Fibroblast of peridontal ligament (primary cell): ENCODE measurements around the gene PRSS50.

Experiments
- DNase-seq: peaks from one replicate; pipeline ENCODE4 v3.0.0-alpha.2; 2010; ENCODE audit errors: extremely low read depth

PRSS50 gene

DNA sequence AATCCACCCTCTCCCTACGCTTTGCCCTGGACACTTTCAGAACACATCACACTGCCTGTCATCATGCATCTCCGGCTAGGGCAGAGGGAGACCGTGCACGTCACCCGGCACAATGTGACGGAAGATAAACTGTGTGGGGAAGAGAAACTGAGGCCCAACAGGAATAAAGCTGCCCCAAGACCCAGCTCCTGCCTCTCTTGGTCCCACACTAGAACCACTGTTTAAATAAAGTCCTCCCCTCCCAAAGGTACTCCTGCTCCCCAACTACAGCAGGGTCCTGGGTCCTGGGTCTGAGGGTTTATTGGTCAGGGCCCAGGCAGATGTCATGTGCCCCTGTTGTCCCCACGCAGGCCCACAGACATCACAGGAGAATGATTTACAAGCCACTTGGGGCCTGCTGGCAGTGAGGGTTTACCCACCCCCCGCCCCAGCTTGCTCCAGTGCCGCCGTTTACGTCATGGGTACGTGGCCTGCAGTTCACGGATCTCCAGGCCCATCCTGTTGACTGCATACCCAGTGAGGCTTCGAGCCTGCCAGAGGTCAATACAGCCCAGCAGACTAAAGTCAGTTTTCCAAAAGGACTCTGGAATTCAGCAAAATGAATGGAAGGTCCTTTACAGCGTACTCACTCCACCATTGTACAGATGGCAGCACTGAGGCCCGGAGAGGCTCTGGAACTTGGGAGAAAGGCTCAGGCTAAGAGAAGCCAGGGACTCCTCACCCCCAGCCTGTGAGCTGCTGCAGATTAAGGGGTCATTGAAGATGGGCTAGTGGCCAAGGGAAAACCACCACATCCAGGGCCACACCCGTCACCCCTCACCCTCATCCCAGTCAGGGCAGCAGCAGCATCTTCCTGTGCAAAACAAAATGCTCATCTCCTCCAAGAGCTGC, 47.4 kb downstream of the PRSS50 start:
- DNase-seq = no peak

DNA sequence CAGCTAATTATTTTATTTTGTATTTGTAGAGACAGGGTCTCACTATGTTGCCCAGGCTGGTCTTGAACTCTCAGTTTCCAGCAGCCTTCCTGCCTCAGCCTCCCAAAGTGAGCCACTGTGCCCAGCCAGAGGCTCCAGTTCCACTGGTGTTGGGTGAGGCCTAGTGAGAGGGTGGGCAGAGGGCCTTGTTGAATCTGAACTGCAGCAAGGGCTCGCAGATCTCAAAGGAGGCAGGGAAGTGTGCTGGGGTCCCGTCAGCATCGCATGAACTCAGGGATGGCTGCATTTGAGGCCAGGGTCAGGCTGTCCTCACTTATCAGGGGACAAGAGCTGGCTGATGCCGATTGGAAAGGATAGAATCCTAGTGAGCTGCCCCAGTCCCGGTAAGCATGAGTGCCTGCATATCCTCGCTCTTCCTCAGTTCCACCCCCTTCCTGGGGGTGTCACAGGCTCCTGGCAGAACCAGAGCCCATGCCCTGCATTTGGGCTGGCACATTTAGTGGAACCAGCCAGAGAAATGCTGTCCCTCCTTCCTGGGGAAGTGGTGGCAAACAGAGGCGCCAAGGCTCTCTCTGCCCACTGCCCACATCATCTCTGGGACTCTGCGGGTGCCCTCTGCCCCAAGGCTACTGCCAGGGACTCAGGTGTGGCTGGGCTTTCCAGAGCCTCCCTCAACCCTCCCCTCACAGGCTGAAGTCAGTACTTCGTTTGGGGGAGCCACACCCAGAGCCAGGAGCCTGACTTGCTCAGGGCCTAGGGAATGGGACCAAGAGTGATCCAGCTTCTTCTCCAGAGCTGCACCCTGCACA, 48.3 kb downstream of the PRSS50 start:
- DNase-seq = no peak

- DNase-seq = no peak
These were observed 49.1 kb downstream of the PRSS50 start for GRCh38 chr3:46668591-46668990.

- no peak for DNase-seq
These were observed 49.6 kb downstream of the PRSS50 start for GRCh38 chr3:46668116-46668515.

GRCh38 chr3:46667657-46668056, 50.0 kb downstream of the PRSS50 start:
- DNase-seq = no peak

GRCh38 chr3:46667061-46667621, 50.5 kb downstream of the PRSS50 start:
- DNase-seq = no peak

GRCh38 chr3:46666453-46666845, 51.2 kb downstream of the PRSS50 start:
- DNase-seq = no peak

DNA sequence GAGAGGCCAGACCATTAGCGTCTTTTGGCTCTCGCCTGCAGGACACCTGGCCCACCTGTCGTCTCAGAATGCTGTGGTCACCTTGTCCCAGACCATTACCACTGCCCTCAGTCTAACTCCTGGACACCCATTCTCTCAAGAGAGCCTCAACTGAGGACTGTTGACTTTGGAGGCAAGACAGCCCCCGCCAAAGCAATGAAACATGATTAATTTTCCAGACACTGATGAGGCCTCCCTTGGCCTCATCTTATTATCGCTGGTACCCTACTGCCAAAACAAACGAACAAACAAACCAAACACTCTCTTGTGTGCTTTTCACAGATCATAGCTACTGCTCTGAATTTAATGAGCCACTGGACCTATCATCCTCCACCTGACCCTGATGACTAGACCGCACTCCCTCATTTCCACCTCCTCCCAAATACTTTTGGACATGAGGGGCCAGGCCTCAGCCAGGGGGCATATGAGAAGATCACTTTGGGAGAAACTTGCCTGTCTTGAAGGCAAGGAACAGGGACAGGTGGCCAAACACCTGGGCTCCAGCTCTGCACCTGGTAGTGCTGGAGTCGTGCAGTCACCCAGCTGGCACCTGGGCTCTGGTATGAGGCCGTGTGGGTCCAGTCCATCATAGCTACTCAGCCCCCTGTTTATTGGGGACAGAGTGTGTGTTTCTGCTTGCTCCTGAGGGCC, 51.8 kb downstream of the PRSS50 start:
- DNase-seq = no peak

DNA sequence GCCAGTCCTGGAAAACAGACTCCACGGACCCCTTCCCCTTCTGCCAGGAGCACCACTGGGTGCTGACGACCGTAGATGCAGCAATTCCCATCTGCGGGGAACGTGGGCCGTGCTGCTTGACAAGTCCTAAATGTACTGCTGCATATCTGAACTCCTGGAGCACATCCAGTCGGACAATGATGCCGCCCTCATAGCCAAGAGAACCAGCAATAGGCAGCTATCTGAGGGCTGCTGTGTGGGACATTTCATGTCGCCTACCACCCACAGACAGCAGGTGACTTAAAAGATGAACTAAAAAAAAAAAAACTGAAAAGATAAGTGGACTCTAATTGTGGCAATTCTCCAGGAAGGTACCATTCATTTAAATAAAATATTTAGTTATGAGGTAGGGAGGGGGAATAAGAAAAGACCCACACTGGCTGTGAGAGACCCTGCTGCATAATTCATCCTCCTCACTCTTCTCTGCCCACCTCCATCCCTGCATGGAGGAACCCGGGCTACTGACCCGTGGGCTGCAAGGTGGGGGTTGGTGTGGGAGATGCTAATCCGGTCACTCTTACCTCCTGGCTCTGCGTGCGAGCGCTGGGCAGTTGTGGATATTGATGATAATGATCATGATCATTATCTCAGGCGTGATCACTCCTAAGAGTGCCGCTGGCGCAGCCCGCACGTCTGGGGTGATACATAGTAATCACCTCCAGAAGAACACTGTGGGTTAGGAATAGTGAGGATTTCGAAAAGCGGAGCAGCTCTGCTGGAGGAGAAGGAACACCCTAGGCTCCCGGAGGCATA, 52.5 kb downstream of the PRSS50 start:
- DNase-seq = no peak

GRCh38 chr3:46664188-46664970, 53.3 kb downstream of the PRSS50 start:
- no peak for DNase-seq

DNA sequence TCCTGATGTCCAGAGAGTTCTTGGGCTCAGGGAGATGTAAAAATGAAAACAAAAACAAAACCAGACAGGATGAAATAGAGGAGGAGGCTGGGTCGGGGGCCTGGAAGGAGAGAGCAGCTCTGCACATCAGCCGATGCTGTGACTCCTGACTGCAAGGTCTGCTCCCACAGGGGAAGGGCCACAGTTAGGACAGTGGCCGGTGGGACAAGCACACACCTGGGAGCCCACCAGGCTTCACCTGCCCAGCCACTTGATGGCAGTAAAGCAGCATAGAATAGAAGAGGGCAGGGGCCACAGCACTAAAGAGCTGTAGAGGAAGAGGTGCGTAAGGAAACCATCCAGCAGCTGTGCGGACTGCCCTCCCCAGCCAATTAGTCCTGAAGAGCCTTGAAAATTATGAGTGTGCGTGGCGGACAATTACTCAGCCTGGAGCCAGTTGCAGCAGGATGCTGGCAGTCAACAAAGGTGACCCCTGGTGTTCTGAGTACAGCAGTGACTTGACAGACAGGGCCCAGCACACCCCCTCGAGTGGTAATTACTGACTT, 54.0 kb downstream of the PRSS50 start:
- DNase-seq = no peak

- peak; percentile 40 for DNase-seq
These were observed 54.7 kb downstream of the PRSS50 start for GRCh38 chr3:46662771-46663551.
